Nephron (organoid): ENCODE data around the gene APLP2.

Experiments used
- H3K27ac Mint-ChIP-seq, 3 experiments: 2 replicates each; pipeline ENCODE4 v1.8.0; 2020; ENCODE audit warnings: mixed read lengths in 3 of 3, mild to moderate bottlenecking in 2 of 3, moderate library complexity in 1 of 3
- H3K27me3 Mint-ChIP-seq: 2 replicates; pipeline ENCODE4 v1.8.0; 2021; ENCODE audit warnings: low read depth, mild to moderate bottlenecking, moderate library complexity, mixed read lengths
- H3K36me3 Mint-ChIP-seq: 2 replicates; pipeline ENCODE4 v1.8.0; 2020; ENCODE audit warnings: low read depth, mixed read lengths
- H3K4me1 Mint-ChIP-seq: 2 replicates; pipeline ENCODE4 v1.8.0; 2020; ENCODE audit warnings: mixed read lengths
- H3K4me3 Mint-ChIP-seq, 3 experiments: 2 replicates each; pipeline ENCODE4 v1.8.0; 2020; ENCODE audit warnings: mild to moderate bottlenecking in 3 of 3, mixed read lengths in 3 of 3, moderate library complexity in 2 of 3
- H3K9me3 Mint-ChIP-seq: 2 replicates; pipeline ENCODE4 v1.8.0; 2020; ENCODE audit warnings: mixed read lengths
- TF ChIP-seq, protein P1 (sequence below), 3 experiments: fragments of 200-600 bp; sonication (generic); IDR thresholded peaks; one replicate each; pipeline ENCODE4 v1.5.0; 2021; ENCODE audit warnings: antibody characterized with exemption in 3 of 3; ENCODE audit not compliant: unreplicated experiment in 3 of 3

The APLP2 gene

DNA sequence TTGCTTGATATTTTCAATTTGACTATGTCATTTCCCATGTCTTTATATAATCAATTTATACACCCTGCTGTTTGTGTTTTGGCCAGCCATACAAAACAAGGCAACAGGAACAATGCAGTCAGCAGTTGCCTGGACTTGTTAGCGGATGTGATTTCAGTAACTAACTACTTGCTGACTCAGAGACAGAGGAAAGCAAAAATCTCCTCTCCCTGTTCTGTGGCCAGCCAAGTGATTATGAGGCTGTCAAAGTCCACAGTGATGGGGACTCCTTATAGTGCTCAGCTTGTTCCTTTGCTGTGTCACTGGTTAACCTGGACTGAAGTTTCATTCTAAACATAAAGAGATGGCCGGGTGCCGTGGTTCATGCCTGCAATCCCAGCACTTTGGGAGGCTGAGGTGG, 32.6 kb upstream of the APLP2 start:
- peak overlapping the region in 1 of 3 experiments; percentile 27 for H3K27ac Mint-ChIP-seq
- TF ChIP-seq, protein P1, sequence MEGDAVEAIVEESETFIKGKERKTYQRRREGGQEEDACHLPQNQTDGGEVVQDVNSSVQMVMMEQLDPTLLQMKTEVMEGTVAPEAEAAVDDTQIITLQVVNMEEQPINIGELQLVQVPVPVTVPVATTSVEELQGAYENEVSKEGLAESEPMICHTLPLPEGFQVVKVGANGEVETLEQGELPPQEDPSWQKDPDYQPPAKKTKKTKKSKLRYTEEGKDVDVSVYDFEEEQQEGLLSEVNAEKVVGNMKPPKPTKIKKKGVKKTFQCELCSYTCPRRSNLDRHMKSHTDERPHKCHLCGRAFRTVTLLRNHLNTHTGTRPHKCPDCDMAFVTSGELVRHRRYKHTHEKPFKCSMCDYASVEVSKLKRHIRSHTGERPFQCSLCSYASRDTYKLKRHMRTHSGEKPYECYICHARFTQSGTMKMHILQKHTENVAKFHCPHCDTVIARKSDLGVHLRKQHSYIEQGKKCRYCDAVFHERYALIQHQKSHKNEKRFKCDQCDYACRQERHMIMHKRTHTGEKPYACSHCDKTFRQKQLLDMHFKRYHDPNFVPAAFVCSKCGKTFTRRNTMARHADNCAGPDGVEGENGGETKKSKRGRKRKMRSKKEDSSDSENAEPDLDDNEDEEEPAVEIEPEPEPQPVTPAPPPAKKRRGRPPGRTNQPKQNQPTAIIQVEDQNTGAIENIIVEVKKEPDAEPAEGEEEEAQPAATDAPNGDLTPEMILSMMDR (IDR thresholded peaks at IDR 0.05; ENCODE audit: unreplicated experiment in 3 of 3), result no peak
- peaks cover 5% of the 10 kb centered on the region for H3K27me3 Mint-ChIP-seq
- H3K4me3 Mint-ChIP-seq, result no peak overlapping the region
- H3K36me3 Mint-ChIP-seq, result no peaks in the 10 kb centered on the region
- no peaks in the 10 kb centered on the region for H3K4me1 Mint-ChIP-seq
- no peaks in the 10 kb centered on the region for H3K9me3 Mint-ChIP-seq

DNA sequence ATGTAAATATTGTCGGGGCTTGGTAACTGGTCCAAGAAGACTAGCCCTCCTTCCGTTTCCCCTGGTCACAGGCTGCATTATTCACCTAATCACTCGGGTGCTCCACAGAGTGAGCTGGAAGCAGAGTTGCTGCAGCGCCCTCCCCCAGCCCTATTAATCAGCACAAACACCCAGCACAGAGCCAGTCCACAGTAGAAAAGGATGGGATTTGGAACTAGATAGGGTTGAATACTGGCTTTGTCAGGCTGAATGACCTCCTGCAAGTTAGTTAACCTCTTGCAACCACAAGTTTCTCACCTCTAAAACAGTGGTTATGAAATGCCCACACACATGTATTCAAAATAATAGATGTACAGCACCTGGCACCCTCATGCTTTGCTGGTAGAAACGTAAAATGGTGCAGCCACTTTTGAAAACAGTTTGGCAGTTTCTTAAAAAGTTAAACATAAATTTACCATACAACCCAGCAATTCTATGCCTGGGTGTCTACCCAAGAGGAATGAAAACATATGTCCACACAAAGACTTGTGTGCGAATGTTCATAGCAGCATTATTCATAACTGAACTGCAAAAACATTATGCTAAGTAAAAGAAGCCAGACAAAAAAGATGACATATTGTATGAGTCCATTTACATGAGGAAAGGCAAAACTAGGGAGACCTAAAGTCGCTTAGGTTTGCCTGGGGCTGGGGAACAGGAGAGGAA, 31.7 kb upstream of the APLP2 start:
- Mint-ChIP-seq H3K4me1 (no peaks in the 10 kb centered on the region), H3K36me3 (no peaks in the 10 kb centered on the region), H3K27ac (no peak overlapping the region), H3K27me3 (peaks cover 5% of the 10 kb centered on the region), H3K4me3 (no peak overlapping the region), H3K9me3 (peaks cover 2% of the 10 kb centered on the region)
- TF ChIP-seq, protein P1 (IDR thresholded peaks at IDR 0.05; ENCODE audit: unreplicated experiment in 3 of 3), result no peak

DNA sequence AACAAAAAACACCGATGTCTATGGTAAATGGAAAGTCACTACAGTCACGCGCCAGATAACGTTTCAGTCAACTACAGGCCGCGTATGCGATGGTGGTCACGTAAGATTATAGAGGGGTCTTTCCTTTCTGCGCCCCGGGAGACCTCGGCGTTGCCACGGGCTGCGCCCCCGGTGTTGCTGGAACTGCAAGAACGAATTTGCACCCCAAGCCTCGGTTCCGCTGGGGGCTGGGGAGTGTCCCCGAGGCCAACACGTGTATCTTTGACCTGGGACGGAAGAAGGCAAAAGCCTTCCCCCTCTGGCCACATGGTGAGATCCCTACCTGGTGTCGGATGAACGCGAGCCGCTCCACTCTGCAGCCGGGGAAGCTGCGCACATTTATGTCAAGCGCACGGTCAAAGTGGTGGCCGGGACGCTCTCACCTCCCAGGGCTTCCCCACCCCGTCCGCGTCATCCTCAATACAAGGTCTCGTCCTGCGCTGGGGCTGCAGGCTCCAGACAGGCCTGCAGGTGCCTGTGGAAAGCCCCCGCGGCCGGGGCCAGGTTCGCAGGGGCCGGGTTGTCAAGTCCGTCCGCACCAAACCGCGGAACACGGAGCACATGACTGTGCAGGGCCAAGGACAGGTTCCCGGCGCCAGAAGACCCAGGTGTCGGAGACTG, 29.3 kb upstream of the APLP2 start:
- Mint-ChIP-seq H3K27ac (no peak overlapping the region), H3K4me3 (no peak overlapping the region), H3K9me3 (peaks cover 4% of the 10 kb centered on the region), H3K27me3 (peaks cover 5% of the 10 kb centered on the region), H3K4me1 (no peaks in the 10 kb centered on the region), H3K36me3 (no peaks in the 10 kb centered on the region)
- TF ChIP-seq, protein P1 (IDR thresholded peaks at IDR 0.05; ENCODE audit: unreplicated experiment in 3 of 3), result no peak

DNA sequence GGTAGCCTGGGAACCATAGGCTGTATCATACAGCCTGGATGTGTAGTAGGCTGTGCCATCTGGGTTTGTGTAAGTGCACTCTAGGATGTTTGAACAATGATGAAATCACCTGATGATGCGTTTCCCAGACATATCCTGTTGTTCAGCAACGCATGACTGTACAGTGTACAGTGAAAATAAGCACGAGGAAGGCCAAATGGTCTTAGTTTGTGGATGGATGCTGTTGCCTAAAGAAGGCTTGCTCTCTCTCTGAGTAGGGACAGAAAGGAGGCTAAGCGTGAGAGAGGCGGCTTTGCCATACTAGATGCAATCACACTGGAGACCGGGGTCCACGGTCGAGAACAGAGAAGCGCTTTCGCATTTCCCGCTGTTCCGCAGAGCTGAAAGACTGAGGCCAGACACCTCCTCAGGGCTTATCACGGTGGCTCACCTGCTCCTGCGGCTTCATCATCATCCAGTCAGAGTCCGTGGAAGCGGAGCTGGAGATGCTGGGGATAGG, 27.6 kb upstream of the APLP2 start:
- H3K9me3 Mint-ChIP-seq, result peaks cover 4% of the 10 kb centered on the region
- no peaks in the 10 kb centered on the region for H3K4me1 Mint-ChIP-seq

DNA sequence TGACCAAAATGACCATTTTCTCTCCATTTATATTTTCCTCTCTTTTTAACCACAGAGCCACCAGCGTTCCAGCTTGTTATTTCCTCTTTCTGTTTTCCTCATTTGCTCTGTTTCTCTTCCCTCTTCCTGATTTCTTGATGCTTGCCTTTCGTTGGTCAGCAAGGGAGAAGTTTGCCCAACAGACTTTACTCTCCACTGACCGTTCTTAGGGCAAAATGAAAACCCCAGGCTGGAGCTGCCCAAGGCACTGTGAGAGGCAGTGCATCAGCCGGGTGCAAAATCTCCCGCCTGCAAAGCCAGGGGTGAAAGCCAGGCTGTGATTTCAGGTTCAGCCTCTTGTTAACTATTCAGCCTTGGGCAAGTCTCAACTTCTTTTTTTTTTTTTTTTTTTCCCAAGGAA, 26.1 kb upstream of the APLP2 start:
- peaks cover 4% of the 10 kb centered on the region for H3K9me3 Mint-ChIP-seq
- H3K27ac Mint-ChIP-seq, result no peak overlapping the region
- H3K4me1 Mint-ChIP-seq, result no peaks in the 10 kb centered on the region
- no peaks in the 10 kb centered on the region for H3K36me3 Mint-ChIP-seq
- no peak overlapping the region for H3K4me3 Mint-ChIP-seq
- peaks cover 1% of the 10 kb centered on the region for H3K27me3 Mint-ChIP-seq
- TF ChIP-seq, protein P1 (IDR thresholded peaks at IDR 0.05; ENCODE audit: unreplicated experiment in 3 of 3), result no peak

More for the DNA sequence above, 27.6 kb upstream of the APLP2 start:
- Mint-ChIP-seq H3K36me3 (no peaks in the 10 kb centered on the region), H3K4me3 (no peak overlapping the region), H3K27me3 (peaks cover 5% of the 10 kb centered on the region), H3K27ac (no peak overlapping the region)
- TF ChIP-seq, protein P1 (IDR thresholded peaks at IDR 0.05; ENCODE audit: unreplicated experiment in 3 of 3), result no peak
